Pancreas (tissue), 10 donors: Measurements from ENCODE around the gene SATL1. TPM values are rescaled to one million over a fixed set of nuclear protein-coding genes. Genes with fewer than 3 reads are reported as not detected.

ENCODE experiments used
- ATAC-seq, 4 donors: fragments of 200-7000 bp; cut with Tn5 transposase; one replicate each; pipeline versions ENCODE4 v1.8.0 to v1.9.1; 2020; ENCODE audit warnings: mild to moderate bottlenecking in 4 of 4, moderate library complexity in 4 of 4
- DNase-seq, 6 donors: peaks; one replicate each; pipeline ENCODE4 v3.0.0-alpha.2; 2020
- FAIRE-seq: peaks from 2 replicates; lab custom pipeline; 2012; peaks lifted over from hg19 to GRCh38; lab: Jason Lieb, UNC
- H3K27ac ChIP-seq, 4 donors: fragments of 200-600 bp; sonication (generic); 1 replicate in 3 of 4; 2 replicates in 1 of 4; pipeline versions ENCODE4 v1.5.0 to v1.8.0; 2020
- H3K27me3 ChIP-seq, 4 donors: fragments of 200-600 bp; one replicate each; pipeline ENCODE4 v1.8.0; 2021
- H3K36me3 ChIP-seq, 3 donors: fragments of 200-600 bp; sonication (generic) in 1 of 3; one replicate each; pipeline versions ENCODE4 v1.5.0 to v1.8.0; 2020 to 2021
- H3K4me1 ChIP-seq, 3 donors: fragments of 200-600 bp; one replicate each; pipeline ENCODE4 v1.8.0; 2021
- H3K4me3 ChIP-seq, 4 donors: fragments of 200-600 bp; sonication (generic) in 2 of 4; one replicate each; pipeline versions ENCODE4 v1.5.0 to v1.8.0; 2020 to 2021
- H3K9me3 ChIP-seq, 4 donors: fragments of 200-600 bp; one replicate each; pipeline ENCODE4 v1.8.0; 2021
- WGBS, 2 donors: extraction: QIAGEN DNeasy Blood & Tissue Kit; methylation state at CpG; one replicate each; pipeline ENCODE4 v1.1.7; 2013; 5-methylcytosine and 5-hydroxymethylcytosine counted together
- intact Hi-C, 3 donors: fragments of 100-400 bp; cut with DNase I; formaldehyde crosslinking; loops; one replicate each; pipeline versions ENCODE4 v1.11.1 to v1.14.2; 2022
- polyA plus RNA-seq, 2 donors: library from polyadenylated mRNA; stranded (reverse); fragments of 200-250 nt; gene quantifications; one replicate each; pipeline ENCODE4 v1.2.3, GENCODE V29; 2013
- total RNA-seq, 6 donors: library from RNA; stranded (reverse); fragmentation: NEBNext Ultra II Directional in 4 of 6; extraction: Animal tissue kit (Norgen Biotek cat#: 25700) in 4 of 6; gene quantifications; one replicate each; pipeline versions ENCODE4 v1.2.1 to v1.2.4, GENCODE V29; 2021 to 2023
- TF ChIP-seq, protein P1 (sequence below), 4 donors: fragments of 200-600 bp; sonication (generic) in 3 of 4; IDR thresholded peaks; one replicate each; pipeline versions ENCODE4 v1.5.0 to v1.8.0; 2021; ENCODE audit warnings: antibody characterized with exemption in 4 of 4
- donor health status: healthy with polysubstance abuse.
- donor health status: DM: no; HTN: no; CAD: no; lungs with moderate emphysema.
- donor health status: DM: no; HTN: no; CAD: no.
- donor health status: control.
- donor health status: control.
- donor health status: Bipolar disorder and iron deficiency.
- donor health status: DM: yes; HTN: yes; CAD: no.
- donor health status: DM: no; HTN: no; CAD: no.
- donor health status: DM: no; HTN: no; CAD: no.
- donor health status: DM: yes; HTN: yes; CAD: no.

SATL1 gene
- total and polyA plus RNA-seq, 8 donors, result 0.05 TPM; not detected in 7

DNA sequence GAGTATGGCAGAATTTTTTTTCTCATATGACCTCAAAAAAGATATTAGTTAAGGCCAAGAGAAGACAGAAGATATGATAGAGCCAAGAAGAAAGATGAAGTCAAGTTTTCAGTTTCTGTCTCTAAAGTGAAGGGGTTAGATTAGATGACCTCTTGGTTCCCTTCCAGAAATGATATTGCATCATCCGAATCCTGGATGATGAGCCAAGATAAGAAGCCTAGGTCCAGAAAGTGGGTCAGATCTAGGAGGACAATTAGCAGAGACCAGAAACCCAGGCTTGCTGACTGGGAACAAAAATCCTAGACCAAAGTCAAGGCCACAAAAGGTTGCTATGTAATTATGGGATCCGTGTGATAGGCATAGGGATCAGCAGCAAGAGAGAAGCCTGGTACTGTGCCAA is 20.2 kb downstream of the SATL1 start:
- no peak for ATAC-seq
- FAIRE-seq, result no peak
- Histone ChIP-seq H3K4me1 (no peaks in the 10 kb centered on the region), H3K27me3 (peaks cover 0 to 10% (median 0%) of the 10 kb centered on the region in 4 donors), H3K36me3 (no peaks in the 10 kb centered on the region), H3K27ac (no peak overlapping the region), H3K4me3 (no peak overlapping the region), H3K9me3 (no peaks in the 10 kb centered on the region)
- TF ChIP-seq, protein P1, sequence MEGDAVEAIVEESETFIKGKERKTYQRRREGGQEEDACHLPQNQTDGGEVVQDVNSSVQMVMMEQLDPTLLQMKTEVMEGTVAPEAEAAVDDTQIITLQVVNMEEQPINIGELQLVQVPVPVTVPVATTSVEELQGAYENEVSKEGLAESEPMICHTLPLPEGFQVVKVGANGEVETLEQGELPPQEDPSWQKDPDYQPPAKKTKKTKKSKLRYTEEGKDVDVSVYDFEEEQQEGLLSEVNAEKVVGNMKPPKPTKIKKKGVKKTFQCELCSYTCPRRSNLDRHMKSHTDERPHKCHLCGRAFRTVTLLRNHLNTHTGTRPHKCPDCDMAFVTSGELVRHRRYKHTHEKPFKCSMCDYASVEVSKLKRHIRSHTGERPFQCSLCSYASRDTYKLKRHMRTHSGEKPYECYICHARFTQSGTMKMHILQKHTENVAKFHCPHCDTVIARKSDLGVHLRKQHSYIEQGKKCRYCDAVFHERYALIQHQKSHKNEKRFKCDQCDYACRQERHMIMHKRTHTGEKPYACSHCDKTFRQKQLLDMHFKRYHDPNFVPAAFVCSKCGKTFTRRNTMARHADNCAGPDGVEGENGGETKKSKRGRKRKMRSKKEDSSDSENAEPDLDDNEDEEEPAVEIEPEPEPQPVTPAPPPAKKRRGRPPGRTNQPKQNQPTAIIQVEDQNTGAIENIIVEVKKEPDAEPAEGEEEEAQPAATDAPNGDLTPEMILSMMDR (IDR thresholded peaks at IDR 0.05), result no peak
- no peak for DNase-seq
- WGBS, 2 donors, result 37 to 56% methylated on average over 2 of the region's 2 CpGs
- intact Hi-C loops, result no loop called here

DNA sequence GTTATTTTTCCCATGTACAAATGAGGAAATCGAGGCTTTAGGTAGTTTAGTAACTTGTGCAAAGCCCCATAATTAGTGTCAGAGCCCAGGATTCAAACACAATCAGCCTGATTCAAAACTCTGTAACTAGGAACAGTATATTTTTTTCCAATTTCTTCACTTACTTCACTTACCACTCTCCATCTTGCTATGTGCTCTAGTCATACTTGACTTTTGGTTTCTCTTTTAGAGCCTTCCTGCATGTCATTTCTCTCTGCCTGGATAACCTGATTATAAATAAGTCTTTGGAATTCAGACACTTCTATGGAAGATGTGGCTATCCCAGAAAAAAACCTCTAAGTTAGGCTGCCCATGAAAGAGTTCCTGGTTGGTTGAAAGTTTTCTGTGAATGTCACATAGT is 22.2 kb downstream of the SATL1 start:
- 20 to 62% methylated on average over 1 of the region's 1 CpG for WGBS, 2 donors
- no peak for FAIRE-seq

DNA sequence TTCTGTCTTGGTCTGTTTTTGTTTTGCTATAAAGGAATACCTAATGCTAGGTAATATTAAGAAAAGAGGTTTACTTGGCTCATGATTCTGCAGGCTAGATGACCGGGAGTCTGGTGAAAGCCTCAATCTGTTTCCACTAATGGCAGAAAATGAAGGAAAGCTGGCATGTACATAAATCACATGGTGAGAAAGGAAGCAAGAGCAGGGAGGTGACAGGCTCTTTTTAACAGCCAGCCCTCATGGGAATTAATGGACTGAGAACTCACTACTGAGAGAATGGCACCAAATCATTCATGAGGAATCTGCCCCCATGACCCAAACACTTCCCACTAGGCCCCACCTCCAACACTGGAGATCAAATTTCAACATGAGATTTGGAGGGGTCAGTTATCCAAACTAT is 27.6 kb downstream of the SATL1 start:
- H3K4me3 ChIP-seq, result no peak overlapping the region
- H3K9me3 ChIP-seq, result no peaks in the 10 kb centered on the region
- FAIRE-seq, result no peak
- intact Hi-C loops, result no loop called here
- TF ChIP-seq, protein P1 (IDR thresholded peaks at IDR 0.05), result no peak
- no peak overlapping the region for H3K27ac ChIP-seq
- no peak for DNase-seq
- 75 to 88% methylated on average over 1 of the region's 1 CpG for WGBS, 2 donors
- H3K27me3 ChIP-seq, result peaks cover 0 to 5% (median 0%) of the 10 kb centered on the region in 4 donors
- ATAC-seq, result no peak
- no peaks in the 10 kb centered on the region for H3K4me1 ChIP-seq
- H3K36me3 ChIP-seq, result no peaks in the 10 kb centered on the region

More for the DNA sequence above, 22.2 kb downstream of the SATL1 start:
- H3K4me3 ChIP-seq, result no peak overlapping the region
- DNase-seq, result no peak
- H3K36me3 ChIP-seq, result no peaks in the 10 kb centered on the region
- H3K27me3 ChIP-seq, result peaks cover 0 to 15% (median 0%) of the 10 kb centered on the region in 4 donors
- no peaks in the 10 kb centered on the region for H3K9me3 ChIP-seq
- no peak for ATAC-seq
- H3K4me1 ChIP-seq, result no peaks in the 10 kb centered on the region
- H3K27ac ChIP-seq, result no peak overlapping the region
- TF ChIP-seq, protein P1 (IDR thresholded peaks at IDR 0.05), result no peak
- intact Hi-C loops, result no loop called here

DNA sequence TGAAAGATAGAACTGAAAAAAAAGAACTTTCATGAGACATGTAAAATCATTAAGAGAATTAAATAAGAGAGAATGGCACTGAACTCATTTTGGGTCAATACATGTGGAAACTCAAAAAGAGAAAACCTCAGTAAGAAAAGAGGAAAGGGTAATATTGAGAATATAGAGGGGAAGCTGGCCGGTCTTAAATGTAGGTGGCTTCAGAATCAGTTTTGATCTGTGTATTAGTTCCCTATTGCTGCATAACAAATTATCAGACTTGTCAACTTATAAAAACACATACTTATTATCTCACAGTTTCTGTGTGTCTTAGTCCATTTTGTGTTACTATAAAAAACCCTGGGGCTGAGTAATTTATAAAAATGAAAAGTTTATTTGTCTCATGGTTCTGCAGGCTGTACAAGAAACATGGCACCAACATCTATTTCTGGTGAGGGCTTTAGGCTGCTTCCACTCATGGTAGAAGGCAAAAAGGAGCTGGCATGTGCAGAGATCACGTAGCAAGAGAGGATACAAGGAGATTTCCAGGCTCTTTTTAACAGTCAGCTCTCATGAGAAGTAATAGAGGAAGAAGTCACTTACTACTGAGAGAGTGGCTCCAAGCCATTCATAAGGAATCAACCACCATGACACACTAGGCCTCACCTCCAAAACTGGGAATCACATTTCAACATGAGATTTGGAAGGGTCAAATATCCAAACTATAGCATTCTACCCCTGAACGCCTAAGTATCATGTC is 29.6 kb downstream of the SATL1 start:
- TF ChIP-seq, protein P1 (IDR thresholded peaks at IDR 0.05), result no peak
- intact Hi-C loops, result no loop called here
- no peak for ATAC-seq

DNA sequence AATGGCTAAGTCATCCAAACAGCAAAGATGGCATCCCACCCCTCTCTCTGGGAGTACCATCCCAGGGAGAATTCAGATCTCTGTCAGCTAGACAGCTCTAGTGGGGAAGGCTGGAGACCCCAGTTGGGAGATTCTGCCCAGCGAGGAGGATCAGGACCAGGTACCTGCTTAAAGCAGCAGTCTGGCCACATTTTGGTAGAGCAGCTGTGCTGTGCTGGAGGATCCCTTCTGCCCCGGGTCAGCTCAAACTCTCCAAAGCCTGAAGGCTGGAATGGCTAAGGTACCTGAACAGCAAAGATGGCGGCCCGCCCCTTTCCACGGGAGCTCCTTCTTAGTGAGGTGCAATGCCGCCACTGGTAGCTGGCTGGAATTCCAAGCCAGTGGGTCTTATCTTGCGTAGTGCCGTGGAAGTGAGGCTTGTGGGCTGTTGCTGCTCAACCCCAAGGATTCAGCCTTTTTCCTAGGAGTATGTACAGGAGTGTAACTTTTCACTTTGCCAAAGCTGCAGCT is 40.1 kb downstream of the SATL1 start:
- H3K9me3 ChIP-seq, result no peaks in the 10 kb centered on the region
- H3K4me3 ChIP-seq, result no peak overlapping the region
- 77 to 86% methylated on average over 8 of the region's 8 CpGs for whole genome bisulfite sequencing, 2 donors
- peaks cover 0 to 7% (median 0%) of the 10 kb centered on the region in 4 donors for H3K27me3 ChIP-seq
- H3K4me1 ChIP-seq, result no peaks in the 10 kb centered on the region
- DNase-seq (peak in 2 of 6 donors; percentile 32 to 36), FAIRE-seq (no peak), ATAC-seq (no peak)
- TF ChIP-seq, protein P1 (IDR thresholded peaks at IDR 0.05), result no peak
- no peak overlapping the region for H3K27ac ChIP-seq
- no peaks in the 10 kb centered on the region for H3K36me3 ChIP-seq
- intact Hi-C loops, result no loop called here

More for the DNA sequence above, 29.6 kb downstream of the SATL1 start:
- FAIRE-seq (no peak), DNase-seq (no peak)
- H3K27me3 ChIP-seq, result peaks cover 0 to 5% (median 0%) of the 10 kb centered on the region in 4 donors
- no peak overlapping the region for H3K4me3 ChIP-seq
- H3K9me3 ChIP-seq, result no peaks in the 10 kb centered on the region
- H3K36me3 ChIP-seq, result no peaks in the 10 kb centered on the region
- WGBS, 2 donors, result 81 to 82% methylated on average over 3 of the region's 3 CpGs
- no peaks in the 10 kb centered on the region for H3K4me1 ChIP-seq
- H3K27ac ChIP-seq, result no peak overlapping the region
